ENCODE measurements around the gene NTN1.

- TF ChIP-seq CTCF (IDR thresholded peaks at IDR 0.05) (no peak), POLR2A (IDR thresholded peaks at IDR 0.05) (no peak)
Observed at GRCh38 chr17:9142772-9143494, 121.6 kb downstream of the NTN1 start.
